CD14-positive monocyte (primary cell): ENCODE results near the gene AHNAK. TPM values are rescaled to one million over a fixed set of nuclear protein-coding genes. Genes with fewer than 3 reads are reported as not detected.

Experiments
- DNase-seq, 3 donors: peaks; one replicate each; pipeline ENCODE4 v3.0.0-alpha.2; 2011 to 2022
- H2AFZ ChIP-seq: 2 replicates; pipeline ENCODE4 v1.6.0; 2012; ENCODE audit warnings: mild to moderate bottlenecking, low read depth, low read length, inconsistent platforms; ENCODE audit not compliant: insufficient read depth, poor library complexity, severe bottlenecking
- H3K27ac ChIP-seq, 2 donors: 1 replicate in 1 of 2; 2 replicates in 1 of 2; pipeline ENCODE4 v1.5.1; 2012 to 2013; ENCODE audit warnings: low read length in 2 of 2, control low read depth in 1 of 2, inconsistent platforms in 1 of 2, low read depth in 1 of 2, mild to moderate bottlenecking in 1 of 2
- H3K27me3 ChIP-seq, 2 donors: one replicate each; pipeline versions ENCODE4 v1.6.0 to v1.6.1; 2011 to 2013; ENCODE audit warnings: low read length in 2 of 2; ENCODE audit not compliant: control insufficient read depth in 2 of 2, insufficient read depth in 2 of 2
- H3K36me3 ChIP-seq, 2 donors: replicated peaks in 1 of 2; 1 replicate in 1 of 2; 2 replicates in 1 of 2; pipeline versions ENCODE4 v1.5.1 to v1.6.1; 2012 to 2013; ENCODE audit warnings: low read length in 2 of 2, control low read depth in 1 of 2, inconsistent platforms in 1 of 2, mild to moderate bottlenecking in 1 of 2; ENCODE audit not compliant: insufficient read depth in 2 of 2, control insufficient read depth in 1 of 2
- H3K4me1 ChIP-seq, 2 donors: 1 replicate in 1 of 2; 2 replicates in 1 of 2; pipeline versions ENCODE4 v1.5.1 to v1.6.1; 2012 to 2013; ENCODE audit warnings: low read length in 2 of 2, control low read depth in 1 of 2, inconsistent platforms in 1 of 2, mild to moderate bottlenecking in 1 of 2, moderate library complexity in 1 of 2; ENCODE audit not compliant: insufficient read depth in 2 of 2, control insufficient read depth in 1 of 2
- H3K4me2 ChIP-seq: replicated peaks from 2 replicates; pipeline ENCODE3; 2012; ENCODE audit warnings: low read length, moderate library complexity, mild to moderate bottlenecking; ENCODE audit not compliant: poor library complexity, severe bottlenecking; ENCODE audit errors: extremely low read depth
- H3K4me3 ChIP-seq, 3 experiments: fragments of 200-600 bp in 1 of 3; sonication (generic) in 1 of 3; replicated peaks in 1 of 3; 1 replicate in 2 of 3; 2 replicates in 1 of 3; pipeline ENCODE4 v1.5.1; 2011 to 2013; ENCODE audit warnings: low read length in 3 of 3, mild to moderate bottlenecking in 3 of 3, control low read depth in 2 of 3, low read depth in 2 of 3, inconsistent platforms in 1 of 3, moderate library complexity in 1 of 3
- H3K79me2 ChIP-seq: 2 replicates; pipeline ENCODE4 v1.6.0; 2012; ENCODE audit warnings: mild to moderate bottlenecking, control low read depth, inconsistent platforms, low read length, moderate library complexity; ENCODE audit not compliant: insufficient read depth
- H3K9ac ChIP-seq: 2 replicates; pipeline ENCODE4 v1.6.0; 2017; ENCODE audit warnings: low read length, mild to moderate bottlenecking; ENCODE audit not compliant: insufficient read depth, poor library complexity, severe bottlenecking
- H3K9me3 ChIP-seq, 2 donors: replicated peaks in 1 of 2; 1 replicate in 1 of 2; 2 replicates in 1 of 2; pipeline versions ENCODE4 v1.5.1 to v1.6.1; 2012 to 2013; ENCODE audit warnings: low read length in 2 of 2, control low read depth in 1 of 2; ENCODE audit not compliant: control insufficient read depth in 1 of 2, insufficient read depth in 1 of 2
- H4K20me1 ChIP-seq: 2 replicates; pipeline ENCODE4 v1.6.0; 2012; ENCODE audit warnings: mild to moderate bottlenecking, low read length, control low read depth, moderate library complexity; ENCODE audit not compliant: insufficient read depth
- H3K27ac Mint-ChIP-seq, 7 donors: one replicate each; pipeline ENCODE4 v1.8.0; 2020; ENCODE audit warnings: mild to moderate bottlenecking in 7 of 7, mixed read lengths in 7 of 7, moderate library complexity in 6 of 7, inconsistent platforms in 2 of 7
- H3K27me3 Mint-ChIP-seq, 3 donors: one replicate each; pipeline ENCODE4 v1.8.0; 2021 to 2022; ENCODE audit warnings: low read depth in 3 of 3, mild to moderate bottlenecking in 3 of 3, mixed read lengths in 3 of 3, moderate library complexity in 3 of 3, inconsistent platforms in 1 of 3
- H3K36me3 Mint-ChIP-seq, 2 donors: one replicate each; pipeline ENCODE4 v1.8.0; 2020; ENCODE audit warnings: mixed read lengths in 2 of 2, inconsistent platforms in 1 of 2, mild to moderate bottlenecking in 1 of 2
- H3K4me1 Mint-ChIP-seq: one replicate; pipeline ENCODE4 v1.8.0; 2020; ENCODE audit warnings: mild to moderate bottlenecking, mixed read lengths
- H3K4me3 Mint-ChIP-seq, 2 donors: one replicate each; pipeline ENCODE4 v1.8.0; 2020; ENCODE audit warnings: mild to moderate bottlenecking in 2 of 2, mixed read lengths in 2 of 2, moderate library complexity in 1 of 2
- H3K9me3 Mint-ChIP-seq, 7 donors: one replicate each; pipeline ENCODE4 v1.8.0; 2020 to 2022; ENCODE audit warnings: mixed read lengths in 7 of 7, mild to moderate bottlenecking in 6 of 7, moderate library complexity in 6 of 7, inconsistent platforms in 2 of 7
- WGBS: methylation state at CpG from one replicate; pipeline ENCODE4 v1.1.5; 2013; ENCODE audit warnings: missing lambda C conversion rate; ENCODE audit not compliant: insufficient coverage; 5-methylcytosine and 5-hydroxymethylcytosine counted together
- intact Hi-C, 2 donors: fragments of 100-400 bp; cut with micrococcal nuclease; formaldehyde crosslinking; loops; one replicate each; pipeline versions ENCODE4 v1.15.0 to v1.15.1; 2023
- polyA plus RNA-seq, 3 donors: library from polyadenylated mRNA; depleted of rRNA in 1 of 3; unstranded in 2 of 3; stranded (reverse) in 1 of 3; fragments of 300-500 nt in 2 of 3; fragments of >200 nt in 1 of 3; fragmentation: Illumina TruSeq in 2 of 3; gene quantifications; 1 replicate in 2 of 3; 2 replicates in 1 of 3; pipeline ENCODE4 v1.2.3, GENCODE V29; 2012 to 2021
- TF ChIP-seq, protein P1 (sequence below): fragments of 200-600 bp; IDR thresholded peaks from one replicate; pipeline ENCODE4 v1.8.0; 2022; ENCODE audit warnings: antibody characterized with exemption, mild to moderate bottlenecking

Gene AHNAK
- polyA plus RNA-seq, 3 donors, result 80.0 to 201 (median 103) TPM

DNA sequence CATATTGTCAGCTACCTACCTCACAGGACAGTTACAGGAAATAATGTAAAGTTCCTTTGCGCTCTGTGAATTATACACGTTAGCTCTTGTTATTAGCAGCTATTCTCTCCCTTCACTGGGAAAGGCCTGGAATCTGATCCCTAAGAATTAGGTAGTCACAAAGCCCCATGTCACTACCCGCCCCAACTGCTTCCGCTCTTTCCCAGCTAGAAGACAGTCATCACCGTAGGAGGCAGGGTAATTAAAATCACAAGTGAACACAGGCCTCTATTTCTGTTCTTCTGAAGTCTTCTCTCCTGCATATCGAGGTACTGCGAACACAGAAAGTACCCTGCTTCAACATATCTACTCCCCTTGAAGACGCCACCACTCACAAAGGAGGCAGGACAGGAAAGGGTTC is 12.6 kb upstream of the AHNAK start:
- H3K9me3 ChIP-seq, result no peaks in the 10 kb centered on the region
- peaks cover 51% of the 10 kb centered on the region for H3K4me1 Mint-ChIP-seq
- peaks cover 34 to 61% of the 10 kb centered on the region in 2 donors for H3K36me3 Mint-ChIP-seq
- no peak overlapping the region for H3K4me3 Mint-ChIP-seq
- peaks cover 43 to 46% of the 10 kb centered on the region in 2 donors for H3K36me3 ChIP-seq
- no peak for DNase-seq
- H3K79me2 ChIP-seq, result peaks cover 70% of the 10 kb centered on the region
- H3K27ac ChIP-seq, result no peak overlapping the region
- peak overlapping the region in 5 of 7 donors; percentile 70 to 87 (median 86) for H3K27ac Mint-ChIP-seq
- no peak overlapping the region for H3K4me2 ChIP-seq
- H3K4me3 ChIP-seq, result no peak overlapping the region
- no peaks in the 10 kb centered on the region for H3K9me3 Mint-ChIP-seq
- H3K27me3 Mint-ChIP-seq, result peaks cover 0 to 12% (median 2%) of the 10 kb centered on the region in 3 donors
- peaks cover 30% of the 10 kb centered on the region for H4K20me1 ChIP-seq
- no peak overlapping the region for H3K9ac ChIP-seq
- 89% methylated on average over 5 of the region's 8 CpGs for WGBS
- H3K4me1 ChIP-seq, result peaks cover 50 to 58% of the 10 kb centered on the region in 2 donors
- no peak overlapping the region for H2AFZ ChIP-seq
- TF ChIP-seq, protein P1, sequence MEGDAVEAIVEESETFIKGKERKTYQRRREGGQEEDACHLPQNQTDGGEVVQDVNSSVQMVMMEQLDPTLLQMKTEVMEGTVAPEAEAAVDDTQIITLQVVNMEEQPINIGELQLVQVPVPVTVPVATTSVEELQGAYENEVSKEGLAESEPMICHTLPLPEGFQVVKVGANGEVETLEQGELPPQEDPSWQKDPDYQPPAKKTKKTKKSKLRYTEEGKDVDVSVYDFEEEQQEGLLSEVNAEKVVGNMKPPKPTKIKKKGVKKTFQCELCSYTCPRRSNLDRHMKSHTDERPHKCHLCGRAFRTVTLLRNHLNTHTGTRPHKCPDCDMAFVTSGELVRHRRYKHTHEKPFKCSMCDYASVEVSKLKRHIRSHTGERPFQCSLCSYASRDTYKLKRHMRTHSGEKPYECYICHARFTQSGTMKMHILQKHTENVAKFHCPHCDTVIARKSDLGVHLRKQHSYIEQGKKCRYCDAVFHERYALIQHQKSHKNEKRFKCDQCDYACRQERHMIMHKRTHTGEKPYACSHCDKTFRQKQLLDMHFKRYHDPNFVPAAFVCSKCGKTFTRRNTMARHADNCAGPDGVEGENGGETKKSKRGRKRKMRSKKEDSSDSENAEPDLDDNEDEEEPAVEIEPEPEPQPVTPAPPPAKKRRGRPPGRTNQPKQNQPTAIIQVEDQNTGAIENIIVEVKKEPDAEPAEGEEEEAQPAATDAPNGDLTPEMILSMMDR, result no peak
- H3K27me3 ChIP-seq, result no peaks in the 10 kb centered on the region
- intact Hi-C loops, result loop anchor here in 1 of 2 donors (2.0 kb wide), 1 partner anchor 18 kb away; no protein-coding TSS in a partner anchor

DNA sequence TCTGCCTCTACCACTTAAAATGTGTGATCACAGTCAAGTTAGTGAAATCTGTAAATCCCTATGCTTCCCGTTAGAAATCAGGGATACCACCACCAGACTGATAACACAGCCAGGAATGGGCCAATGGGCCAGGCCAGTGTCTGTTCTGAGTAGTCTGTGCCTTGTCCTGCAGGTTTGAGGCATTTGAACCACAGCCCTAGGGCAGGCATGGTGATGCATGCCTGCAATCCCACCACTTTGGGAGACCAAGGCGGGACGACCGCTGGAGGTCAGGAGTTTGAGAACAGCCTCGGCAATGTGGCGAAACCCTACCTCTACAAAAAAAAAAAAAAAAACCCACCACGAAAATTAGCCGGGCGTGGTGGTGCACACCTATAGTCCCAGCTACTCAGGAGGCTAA is 12.1 kb upstream of the AHNAK start:
- Mint-ChIP-seq H3K27me3 (peaks cover 0 to 12% (median 2%) of the 10 kb centered on the region in 3 donors), H3K9me3 (no peaks in the 10 kb centered on the region), H3K27ac (peak overlapping the region in 2 of 7 donors; percentile 49 to 61), H3K4me3 (no peak overlapping the region), H3K4me1 (peaks cover 56% of the 10 kb centered on the region), H3K36me3 (peaks cover 30 to 57% of the 10 kb centered on the region in 2 donors)
- H3K9me3 ChIP-seq, result no peaks in the 10 kb centered on the region
- peaks cover 40 to 41% of the 10 kb centered on the region in 2 donors for H3K36me3 ChIP-seq
- H3K79me2 ChIP-seq, result peaks cover 69% of the 10 kb centered on the region
- no peak for DNase-seq
- H3K27ac ChIP-seq, result peak overlapping the region in 1 of 2 donors; percentile 9
- no peak overlapping the region for H3K4me2 ChIP-seq
- no peaks in the 10 kb centered on the region for H3K27me3 ChIP-seq
- H3K9ac ChIP-seq, result no peak overlapping the region
- H3K4me1 ChIP-seq, result peaks cover 55 to 63% of the 10 kb centered on the region in 2 donors
- H3K4me3 ChIP-seq, result no peak overlapping the region
- no peak overlapping the region for H2AFZ ChIP-seq
- TF ChIP-seq, protein P1, result no peak
- intact Hi-C loops, result loop anchor here in 1 of 2 donors (2.0 kb wide), 1 partner anchor 18 kb away; no protein-coding TSS in a partner anchor
- 100% methylated on average over 1 of the region's 9 CpGs for WGBS
- H4K20me1 ChIP-seq, result peaks cover 27% of the 10 kb centered on the region
